ENCODE measurements around the gene ZSCAN18. TPM values are rescaled to one million over a fixed set of nuclear protein-coding genes. Genes with fewer than 3 reads are reported as not detected.

The ZSCAN18 gene
- total and polyA plus RNA-seq, 3 donors from 2014 or later, result 95.1 to 169 (median 150) TPM

- Histone ChIP-seq H3K9me3 (no peaks in the 10 kb centered on the region), H3K36me3 (ENCODE audit: low read depth, missing control alignments) (no peaks in the 10 kb centered on the region), H3K27me3 (no peaks in the 10 kb centered on the region), H3K4me3 (no peak overlapping the region), H3K4me1 (no peaks in the 10 kb centered on the region), H3K27ac (no peak overlapping the region)
- TF ChIP-seq CTCF (IDR thresholded peaks at IDR 0.05) (no peak), POLR2A (IDR thresholded peaks at IDR 0.05) (no peak)
- DNase-seq, result no peak
- WGBS, 2 donors, result 70 to 71% methylated on average over 8 of the region's 8 CpGs
- intact Hi-C loops (cut with DNase I; ENCODE audit: low total_unique reads), result no loop called here
Observed at GRCh38 chr19:58035863-58036262, 62.2 kb downstream of the ZSCAN18 start.

- H3K4me1 ChIP-seq, result no peaks in the 10 kb centered on the region
- no peak for TF ChIP-seq POLR2A (IDR thresholded peaks at IDR 0.05)
- no peaks in the 10 kb centered on the region for H3K9me3 ChIP-seq
- H3K27ac ChIP-seq, result no peak overlapping the region
- DNase-seq, result no peak
- intact Hi-C loops (cut with DNase I; ENCODE audit: low total_unique reads), result no loop called here
- H3K27me3 ChIP-seq, result no peaks in the 10 kb centered on the region
- WGBS, 2 donors, result 3 to 8% methylated on average over 17 of the region's 20 CpGs
- no peaks in the 10 kb centered on the region for H3K36me3 ChIP-seq (ENCODE audit: low read depth, missing control alignments)
- H3K4me3 ChIP-seq, result peak overlapping the region; percentile 53 to 59
Observed at GRCh38 chr19:58034477-58034793, 63.6 kb downstream of the ZSCAN18 start.

Other genes with a start within 250 kb of the ZSCAN18 start
- 10 to 100 TPM; 30.8 to 31.2 TPM for gene ZNF587, start 248.4 kb downstream of the ZSCAN18 start, total RNA-seq
- 21.4 TPM for gene ZNF587, start 248.4 kb downstream of the ZSCAN18 start, polyA plus RNA-seq (ENCODE audit: insufficient read depth, low read depth, low replicate concordance)
- gene ZNF814, start 209.2 kb downstream of the ZSCAN18 start, total RNA-seq, result 10 to 100 TPM; 38.4 to 54.8 TPM
- 21.8 TPM for gene ZNF814, start 209.2 kb downstream of the ZSCAN18 start, polyA plus RNA-seq (ENCODE audit: insufficient read depth, low read depth, low replicate concordance)
- gene ZNF417, start 181.6 kb downstream of the ZSCAN18 start, total RNA-seq, result 10 to 100 TPM; 19.8 to 20.2 TPM
- gene ZNF417, start 181.6 kb downstream of the ZSCAN18 start, polyA plus RNA-seq (ENCODE audit: insufficient read depth, low read depth, low replicate concordance), result 13.4 TPM
- 10 to 100 TPM; 16.6 to 22.0 TPM for gene ZNF418, start 162.8 kb downstream of the ZSCAN18 start, total RNA-seq
- gene ZNF418, start 162.8 kb downstream of the ZSCAN18 start, polyA plus RNA-seq (ENCODE audit: insufficient read depth, low read depth, low replicate concordance), result 10.4 TPM
- 10 to 100 TPM; 13.3 to 15.7 TPM for gene ZNF256, start 150.5 kb downstream of the ZSCAN18 start, total RNA-seq
- 7.8 TPM for gene ZNF256, start 150.5 kb downstream of the ZSCAN18 start, polyA plus RNA-seq (ENCODE audit: insufficient read depth, low read depth, low replicate concordance)
- gene C19orf18, start 123.7 kb downstream of the ZSCAN18 start, total RNA-seq, result 1 to 10 TPM; 3.5 to 8.7 TPM
- 9.8 TPM for gene C19orf18, start 123.7 kb downstream of the ZSCAN18 start, polyA plus RNA-seq (ENCODE audit: insufficient read depth, low read depth, low replicate concordance)
- gene ZNF606, start 95.4 kb downstream of the ZSCAN18 start, total RNA-seq, result 10 to 100 TPM; 30.2 to 73.9 TPM
- gene ZNF606, start 95.4 kb downstream of the ZSCAN18 start, polyA plus RNA-seq (ENCODE audit: insufficient read depth, low read depth, low replicate concordance), result 12.1 TPM
- gene ZSCAN1, start 64.2 kb downstream of the ZSCAN18 start, total RNA-seq, result 1 to 10 TPM; 5.9 to 6.5 TPM
- gene ZSCAN1, start 64.2 kb downstream of the ZSCAN18 start, polyA plus RNA-seq (ENCODE audit: insufficient read depth, low read depth, low replicate concordance), result 8.0 TPM
- gene ZNF135, start 38.9 kb downstream of the ZSCAN18 start, total RNA-seq, result 10 to 100 TPM; 19.1 to 33.7 TPM
- gene ZNF135, start 38.9 kb downstream of the ZSCAN18 start, polyA plus RNA-seq (ENCODE audit: insufficient read depth, low read depth, low replicate concordance), result 14.5 TPM
- 10 to 100 TPM; 19.8 to 20.7 TPM for gene ZNF329, start 52.6 kb upstream of the ZSCAN18 start, total RNA-seq
- 24.2 TPM for gene ZNF329, start 52.6 kb upstream of the ZSCAN18 start, polyA plus RNA-seq (ENCODE audit: insufficient read depth, low read depth, low replicate concordance)
- gene ZNF274, start 84.8 kb upstream of the ZSCAN18 start, total RNA-seq, result 10 to 100 TPM; 42.6 to 48.0 TPM
- 34.2 TPM for gene ZNF274, start 84.8 kb upstream of the ZSCAN18 start, polyA plus RNA-seq (ENCODE audit: insufficient read depth, low read depth, low replicate concordance)
- gene ZNF544, start 130.7 kb upstream of the ZSCAN18 start, total RNA-seq, result 10 to 100 TPM; 92.2 to 93.9 TPM
- 45.8 TPM for gene ZNF544, start 130.7 kb upstream of the ZSCAN18 start, polyA plus RNA-seq (ENCODE audit: insufficient read depth, low read depth, low replicate concordance)
- gene ZNF8, start 180.7 kb upstream of the ZSCAN18 start, total RNA-seq, result 10 to 100 TPM in 1 of 2 donors, 1 to 10 TPM in 1; 9.6 to 10.4 TPM
- 2.6 TPM for gene ZNF8, start 180.7 kb upstream of the ZSCAN18 start, polyA plus RNA-seq (ENCODE audit: insufficient read depth, low read depth, low replicate concordance)
- gene ERVK3-1, start 207.1 kb upstream of the ZSCAN18 start, total RNA-seq, result 10 to 100 TPM; 48.9 to 58.5 TPM
- gene ERVK3-1, start 207.1 kb upstream of the ZSCAN18 start, polyA plus RNA-seq (ENCODE audit: insufficient read depth, low read depth, low replicate concordance), result 34.0 TPM
- gene ZSCAN22, start 228.8 kb upstream of the ZSCAN18 start, total RNA-seq, result 1 to 10 TPM; 3.5 to 4.9 TPM
- 2.4 TPM for gene ZSCAN22, start 228.8 kb upstream of the ZSCAN18 start, polyA plus RNA-seq (ENCODE audit: insufficient read depth, low read depth, low replicate concordance)